A549 (cell line): ENCODE results near the gene ACO1. TPM values are rescaled to one million over a fixed set of nuclear protein-coding genes. Genes with fewer than 3 reads are reported as not detected.

Experiments used
- ATAC-seq, 2 experiments: fragments of 200-7000 bp in 1 of 2; fragments of >200 bp in 1 of 2; cut with Nextera tagmentation in 1 of 2; cut with Tn5 transposase in 1 of 2; 3 replicates each; pipeline versions ENCODE4 v1.8.0 to v1.9.1; 2018 to 2020; ENCODE audit warnings: mild to moderate bottlenecking in 1 of 2, moderate library complexity in 1 of 2
- CTCF ChIA-PET: fragments of 300-600 bp; sonication (Branson Sonifier 250); formaldehyde crosslinking; extraction: SDS; loops from one replicate; lab custom pipeline; 2021; ENCODE audit warnings: antibody characterized with exemption, inconsistent platforms; lab: Yijun Ruan, JAX
- POLR2A ChIA-PET: fragments of 350-600 bp; formaldehyde crosslinking; extraction: SDS; loops from one replicate; lab custom pipeline; 2021; ENCODE audit warnings: antibody characterized with exemption, inconsistent platforms; lab: Yijun Ruan, JAX
- DNase-seq, 2 experiments: peaks; one replicate each; pipeline versions ENCODE4 v3.0.0 to v3.0.0-alpha.2; 2011 to 2016; ENCODE audit warnings: low read depth in 1 of 2, low spot score in 1 of 2
- FAIRE-seq: peaks from 2 replicates; lab custom pipeline; 2011; peaks lifted over from hg19 to GRCh38; lab: Jason Lieb, UNC
- H3K27ac ChIP-seq, 2 experiments: fragments of >200 bp; sonication (Bioruptor Twin); formaldehyde crosslinking; 3 replicates each; pipeline ENCODE4 v1.5.1; 2016 to 2017
- H3K4me1 ChIP-seq: fragments of >200 bp; sonication (Bioruptor Twin); formaldehyde crosslinking; 3 replicates; pipeline ENCODE4 v1.6.1; 2016
- H3K4me2 ChIP-seq: fragments of >200 bp; sonication (Bioruptor Twin); formaldehyde crosslinking; 3 replicates; pipeline ENCODE4 v1.6.1; 2016
- H3K4me3 ChIP-seq: fragments of >200 bp; sonication (Bioruptor Twin); formaldehyde crosslinking; 3 replicates; pipeline ENCODE4 v1.5.1; 2016
- H3K9me3 ChIP-seq: fragments of >200 bp; sonication (Bioruptor Twin); formaldehyde crosslinking; 3 replicates; pipeline ENCODE4 v1.6.1; 2016
- BCL3 ChIP-seq: fragments of >200 bp; sonication (Bioruptor Twin); formaldehyde crosslinking; IDR thresholded peaks from 3 replicates; pipeline ENCODE4 v1.6.1; 2016
- CHD2 ChIP-seq: fragments of 150-350 bp; IDR thresholded peaks from 2 replicates; pipeline ENCODE4 v1.6.1; 2014; ENCODE audit warnings: low read length; ENCODE audit not compliant: partially characterized antibody
- CHD4 ChIP-seq: fragments of 200-600 bp; sonication (generic); IDR thresholded peaks from 2 replicates; pipeline ENCODE4 v1.6.1; 2016; ENCODE audit warnings: antibody characterized with exemption, mild to moderate bottlenecking, borderline replicate concordance
- ELK1 ChIP-seq: fragments of 150-350 bp; IDR thresholded peaks from 2 replicates; pipeline ENCODE4 v1.6.1; 2014; ENCODE audit warnings: low read depth, mild to moderate bottlenecking, low read length
- EP300 ChIP-seq, 2 experiments: fragments of >200 bp; sonication (Bioruptor Twin); formaldehyde crosslinking; IDR thresholded peaks; 2 replicates in 1 of 2; 3 replicates in 1 of 2; pipeline ENCODE4 v1.6.1; 2016 to 2017
- ESRRA ChIP-seq: fragments of 150-350 bp; IDR thresholded peaks from 2 replicates; pipeline ENCODE4 v1.6.1; 2014; ENCODE audit warnings: mild to moderate bottlenecking, low read length, borderline replicate concordance
- FOSB ChIP-seq: fragments of 250-450 bp; sonication (Bioruptor Pico); IDR thresholded peaks from 2 replicates; pipeline ENCODE4 v1.5.0; 2020; ENCODE audit warnings: mild to moderate bottlenecking, moderate library complexity
- HDAC2 ChIP-seq: fragments of 200-600 bp; sonication (generic); IDR thresholded peaks from 2 replicates; pipeline ENCODE4 v1.6.1; 2016
- HEYL ChIP-seq: fragments of 250-450 bp; sonication (Bioruptor Pico); IDR thresholded peaks from 2 replicates; pipeline ENCODE4 v1.8.0; 2021; ENCODE audit warnings: mild to moderate bottlenecking, moderate library complexity
- HOXA7 ChIP-seq: fragments of 250-450 bp; sonication (Bioruptor Pico); IDR thresholded peaks from 2 replicates; pipeline ENCODE4 v1.5.0; 2020; ENCODE audit warnings: mild to moderate bottlenecking, moderate library complexity
- HOXB13 ChIP-seq: fragments of 250-450 bp; sonication (Bioruptor Pico); IDR thresholded peaks from 2 replicates; pipeline ENCODE4 v1.5.0; 2020; ENCODE audit warnings: low read depth, mild to moderate bottlenecking, moderate library complexity
- JUNB ChIP-seq: fragments of >200 bp; sonication (Bioruptor Twin); formaldehyde crosslinking; IDR thresholded peaks from 2 replicates; pipeline ENCODE4 v1.6.1; 2016
- KDM1A ChIP-seq: fragments of 200-600 bp; sonication (generic); IDR thresholded peaks from 2 replicates; pipeline ENCODE4 v1.6.1; 2016; ENCODE audit warnings: low read depth, mild to moderate bottlenecking
- KDM5A ChIP-seq: fragments of 200-600 bp; sonication (generic); IDR thresholded peaks from 2 replicates; pipeline ENCODE4 v1.6.1; 2016; ENCODE audit warnings: antibody characterized with exemption, mild to moderate bottlenecking
- MYC ChIP-seq: IDR thresholded peaks from 2 replicates; pipeline ENCODE4 v1.6.1; 2012; ENCODE audit warnings: mild to moderate bottlenecking, inconsistent platforms, low read length, improper control_type of control experiment, borderline replicate concordance
- NFE2L2 ChIP-seq: fragments of 150-350 bp; conservative IDR thresholded peaks from 2 replicates; pipeline ENCODE4 v1.6.1; 2014; ENCODE audit warnings: low read length
- NR3C1 ChIP-seq: fragments of >200 bp; sonication (Bioruptor Twin); formaldehyde crosslinking; IDR thresholded peaks from 3 replicates; pipeline ENCODE4 v1.6.1; 2017
- PBX3 ChIP-seq: IDR thresholded peaks from 2 replicates; pipeline ENCODE4 v1.6.1; 2012
- POLR2AphosphoS2 ChIP-seq: conservative IDR thresholded peaks from 2 replicates; pipeline ENCODE4 v1.6.1; 2012; ENCODE audit warnings: low read length, improper control_type of control experiment, inconsistent platforms
- RARB ChIP-seq: fragments of 250-450 bp; sonication (Bioruptor Pico); IDR thresholded peaks from 2 replicates; pipeline ENCODE4 v1.8.0; 2021; ENCODE audit warnings: mild to moderate bottlenecking, moderate library complexity
- RCOR1 ChIP-seq: fragments of 150-350 bp; IDR thresholded peaks from 2 replicates; pipeline ENCODE4 v1.6.1; 2014; ENCODE audit warnings: antibody characterized with exemption, low read length, low read depth
- RNF2 ChIP-seq: fragments of 200-600 bp; sonication (generic); IDR thresholded peaks from 2 replicates; pipeline ENCODE4 v1.6.1; 2016; ENCODE audit warnings: low read depth, mild to moderate bottlenecking, antibody characterized with exemption, moderate library complexity, borderline replicate concordance
- ZC3H11A ChIP-seq: fragments of 450-650 bp; IDR thresholded peaks from 2 replicates; pipeline ENCODE4 v1.6.1; 2014; ENCODE audit warnings: antibody characterized with exemption, mild to moderate bottlenecking
- ZFP36 ChIP-seq: fragments of 450-650 bp; IDR thresholded peaks from 2 replicates; pipeline ENCODE4 v1.6.1; 2014; ENCODE audit warnings: borderline replicate concordance; ENCODE audit not compliant: partially characterized antibody
- ZSCAN20 ChIP-seq: fragments of 250-450 bp; sonication (Bioruptor Pico); IDR thresholded peaks from 2 replicates; pipeline ENCODE4 v1.8.0; 2022; ENCODE audit warnings: mild to moderate bottlenecking, moderate library complexity
- WGBS: methylation state at CpG from one replicate; pipeline ENCODE4 v1.1.6; 2017; ENCODE audit errors: missing lambda C conversion rate; 5-methylcytosine and 5-hydroxymethylcytosine counted together
- polyA plus RNA-seq, 4 experiments: library from polyadenylated mRNA; depleted of rRNA in 3 of 4; stranded (reverse); fragments of >200 nt; fragmentation: RNase III in 1 of 4; extraction: RNeasy Plus Mini Kit Qiagen cat#74134 plus additional on column Dnase treatment in 1 of 4; gene quantifications; 2 replicates in 3 of 4; 3 replicates in 1 of 4; pipeline ENCODE4 v1.2.3, GENCODE V29; 2011 to 2017
- TF ChIP-seq, protein P1 (sequence below): fragments of 450-650 bp; IDR thresholded peaks from 2 replicates; pipeline ENCODE4 v1.6.1; 2014; ENCODE audit warnings: antibody characterized with exemption

Gene ACO1
- polyA plus RNA-seq, 2 of the 4 experiments (the other 2 are of a cell fraction), result 32.2 to 41.0 TPM

GRCh38 chr9:32434892-32435291, 50.4 kb downstream of the ACO1 start:
- Histone ChIP-seq H3K4me2 (no peak overlapping the region), H3K4me3 (no peak overlapping the region), H3K9me3 (no peaks in the 10 kb centered on the region), H3K4me1 (no peaks in the 10 kb centered on the region), H3K27ac (no peak overlapping the region)
- ATAC-seq (no peak), FAIRE-seq (no peak), DNase-seq (no peak)
- 75% methylated on average over 6 of the region's 6 CpGs for WGBS
- ChIA-PET CTCF (interaction anchor here (0.8 to 15.8 kb wide), 4 partner anchors 51 to 147 kb away, joined by 3 to 159 read pairs (median 5); partner anchors contain the start of gene ACO1), POLR2A (no interaction called here)
- TF ChIP-seq HDAC2 (no peak), RNF2 (no peak), KDM5A (no peak), CHD2 (no peak), MYC (no peak), BCL3 (no peak), PBX3 (no peak), ESRRA (no peak), EP300 (IDR thresholded peaks at IDR 0.05) (no peak)
- TF ChIP-seq, all 56 proteins: peak for 0

DNA sequence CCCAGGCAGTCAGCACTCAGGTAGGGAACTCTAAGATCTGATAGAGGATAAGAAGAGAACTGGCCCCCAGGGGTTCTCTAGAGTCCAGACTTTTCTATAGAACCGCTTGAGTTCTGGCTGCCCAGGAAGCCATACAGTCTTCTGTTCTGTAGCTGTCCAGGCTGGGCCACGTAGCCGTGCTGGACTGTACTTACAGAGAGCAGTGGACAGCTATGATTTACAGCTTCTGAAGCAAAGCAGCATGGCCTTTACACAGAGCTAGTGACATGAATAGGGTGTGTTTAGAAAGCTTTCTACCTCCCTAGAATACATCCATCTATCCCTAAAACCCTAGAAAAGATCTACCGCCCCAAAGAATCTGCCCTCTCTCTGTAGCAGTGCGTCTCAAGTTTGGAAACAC, 57.2 kb downstream of the ACO1 start:
- WGBS, result 89% methylated on average over 5 of the region's 5 CpGs
- POLR2A ChIA-PET, result no interaction called here
- Histone ChIP-seq H3K9me3 (no peaks in the 10 kb centered on the region), H3K4me2 (no peak overlapping the region), H3K4me1 (no peaks in the 10 kb centered on the region), H3K27ac (no peak overlapping the region), H3K4me3 (no peak overlapping the region)
- TF ChIP-seq CHD4 (no peak), NR3C1 (no peak), EP300 (IDR thresholded peaks at IDR 0.05) (no peak), BCL3 (no peak), RCOR1 (no peak), FOSB (CRISPR knock-in tag) (no peak), ZFP36 (no peak), POLR2AphosphoS2 (no peak), HOXA7 (no peak), ZC3H11A (no peak), ZSCAN20 (no peak), KDM5A (no peak), KDM1A (no peak), JUNB (no peak)
- no peak for FAIRE-seq
- CTCF ChIA-PET, result interaction anchor here (0.9 to 2.9 kb wide), 5 partner anchors 9 to 140 kb away, joined by 3 to 16 read pairs (median 3); no protein-coding TSS in a partner anchor
- no peak for ATAC-seq
- DNase-seq, result no peak

GRCh38 chr9:32442433-32442832, 58.0 kb downstream of the ACO1 start:
- no peak for ATAC-seq
- Histone ChIP-seq H3K27ac (no peak overlapping the region), H3K4me3 (no peak overlapping the region), H3K4me2 (no peak overlapping the region), H3K4me1 (no peaks in the 10 kb centered on the region), H3K9me3 (no peaks in the 10 kb centered on the region)
- ChIA-PET POLR2A (no interaction called here), CTCF (interaction anchor here (1.3 to 2.9 kb wide), 2 partner anchors 64 to 139 kb away, joined by 3 to 16 read pairs; no protein-coding TSS in a partner anchor)
- no peak for FAIRE-seq
- TF ChIP-seq RARB (CRISPR knock-in tag) (no peak), RCOR1 (no peak), MYC (no peak), JUNB (no peak), ELK1 (no peak), NR3C1 (no peak), KDM1A (no peak), NFE2L2 (no peak), HOXB13 (CRISPR knock-in tag) (no peak), HEYL (CRISPR knock-in tag) (no peak)
- TF ChIP-seq, protein P1, sequence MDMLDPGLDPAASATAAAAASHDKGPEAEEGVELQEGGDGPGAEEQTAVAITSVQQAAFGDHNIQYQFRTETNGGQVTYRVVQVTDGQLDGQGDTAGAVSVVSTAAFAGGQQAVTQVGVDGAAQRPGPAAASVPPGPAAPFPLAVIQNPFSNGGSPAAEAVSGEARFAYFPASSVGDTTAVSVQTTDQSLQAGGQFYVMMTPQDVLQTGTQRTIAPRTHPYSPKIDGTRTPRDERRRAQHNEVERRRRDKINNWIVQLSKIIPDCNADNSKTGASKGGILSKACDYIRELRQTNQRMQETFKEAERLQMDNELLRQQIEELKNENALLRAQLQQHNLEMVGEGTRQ, result no peak
- no peak for DNase-seq
